ENCODE data around the gene INPPL1.
"Not testable (repeated sequence)": the region's sequence is repeated elsewhere in the genome, so short reads cannot be mapped to it uniquely, and the experiment has no call there.

INPPL1 gene

GRCh38 chr11:72244361-72245262 is 20.0 kb downstream of the INPPL1 start:
- DNase-seq: no peak

GRCh38 chr11:72245263-72245816 is 20.8 kb downstream of the INPPL1 start:
- DNase-seq: no peak

GRCh38 chr11:72247584-72247983 is 23.0 kb downstream of the INPPL1 start:
- no peak for DNase-seq

- DNase-seq: no peak
Observed at GRCh38 chr11:72249961-72250360, 25.4 kb downstream of the INPPL1 start.

GRCh38 chr11:72250661-72251464 is 26.3 kb downstream of the INPPL1 start:
- DNase-seq: no peak

GRCh38 chr11:72251614-72252013 is 27.0 kb downstream of the INPPL1 start:
- DNase-seq: no peak

GRCh38 chr11:72253392-72253791 is 28.8 kb downstream of the INPPL1 start:
- DNase-seq: no peak

- DNase-seq: no peak
Observed at GRCh38 chr11:72254299-72254993, 29.9 kb downstream of the INPPL1 start.

- DNase-seq: no peak
Observed at GRCh38 chr11:72257570-72257969, 33.0 kb downstream of the INPPL1 start.

- DNase-seq: no peak
Observed at GRCh38 chr11:72259490-72259889, 34.9 kb downstream of the INPPL1 start.

- DNase-seq: no peak
Observed at GRCh38 chr11:72260574-72260973, 36.0 kb downstream of the INPPL1 start.

- no peak for DNase-seq
Observed at GRCh38 chr11:72263361-72263760, 38.8 kb downstream of the INPPL1 start.

GRCh38 chr11:72265951-72266350 is 41.4 kb downstream of the INPPL1 start:
- no peak for DNase-seq

- not testable (repeated sequence) for DNase-seq
Observed at GRCh38 chr11:72266960-72267359, 42.4 kb downstream of the INPPL1 start.

- no peak for DNase-seq
Observed at GRCh38 chr11:72267956-72268617, 43.5 kb downstream of the INPPL1 start.

GRCh38 chr11:72271980-72272379 is 47.4 kb downstream of the INPPL1 start:
- no peak for DNase-seq

- DNase-seq: no peak
Observed at GRCh38 chr11:72274435-72274834, 49.9 kb downstream of the INPPL1 start.

GRCh38 chr11:72278905-72279304 is 54.3 kb downstream of the INPPL1 start:
- no peak for DNase-seq

GRCh38 chr11:72280037-72280436 is 55.5 kb downstream of the INPPL1 start:
- DNase-seq: no peak

GRCh38 chr11:72280726-72281315 is 56.3 kb downstream of the INPPL1 start:
- no peak for DNase-seq

- DNase-seq: no peak
Observed at GRCh38 chr11:72283947-72284346, 59.4 kb downstream of the INPPL1 start.

GRCh38 chr11:72287293-72287692 is 62.7 kb downstream of the INPPL1 start:
- no peak for DNase-seq
